Stimulated activated CD4-positive, alpha-beta T cell treated with anti-CD3 and anti-CD28 coated beads, Interleukin-12 subunit alpha, Interleukin-12 subunit beta, amount 100 ng/mL, for 48 hours (primary cell): ENCODE measurements around the gene EHBP1.
"Not testable (repeated sequence)": the region's sequence is repeated elsewhere in the genome, so short reads cannot be mapped to it uniquely, and the experiment has no call there.

Experiments used
- DNase-seq, 3 donors: peaks; one replicate each; pipeline ENCODE4 v3.0.0-alpha.2; 2020; ENCODE audit warnings: low read depth in 2 of 3, low spot score in 1 of 3

The EHBP1 gene

DNA sequence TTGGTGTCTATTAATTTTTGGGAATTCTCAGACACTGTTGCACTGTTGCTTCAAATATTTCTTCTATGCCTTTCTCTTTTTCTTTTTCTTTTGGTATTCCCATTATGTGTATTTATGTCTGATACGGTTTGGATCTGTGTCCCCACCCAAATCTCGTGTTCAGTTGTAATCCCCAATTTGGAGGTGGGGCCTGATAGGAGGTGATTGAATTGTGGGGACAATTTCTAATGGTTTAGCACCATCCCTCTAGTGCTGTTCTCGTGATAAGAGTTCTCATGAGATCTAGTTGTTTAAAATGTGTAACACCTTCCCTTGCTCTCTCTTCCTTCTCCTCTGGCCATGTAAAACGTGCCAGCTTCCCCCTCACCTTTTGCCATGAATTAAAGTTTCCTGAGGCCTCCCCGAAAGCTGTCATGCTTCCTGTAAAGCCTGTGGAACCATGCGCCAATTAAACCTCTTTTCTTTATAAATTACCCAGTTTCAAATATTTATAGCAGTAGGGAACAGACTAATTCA, 26.8 kb downstream of the EHBP1 start:
- no peak for DNase-seq

DNA sequence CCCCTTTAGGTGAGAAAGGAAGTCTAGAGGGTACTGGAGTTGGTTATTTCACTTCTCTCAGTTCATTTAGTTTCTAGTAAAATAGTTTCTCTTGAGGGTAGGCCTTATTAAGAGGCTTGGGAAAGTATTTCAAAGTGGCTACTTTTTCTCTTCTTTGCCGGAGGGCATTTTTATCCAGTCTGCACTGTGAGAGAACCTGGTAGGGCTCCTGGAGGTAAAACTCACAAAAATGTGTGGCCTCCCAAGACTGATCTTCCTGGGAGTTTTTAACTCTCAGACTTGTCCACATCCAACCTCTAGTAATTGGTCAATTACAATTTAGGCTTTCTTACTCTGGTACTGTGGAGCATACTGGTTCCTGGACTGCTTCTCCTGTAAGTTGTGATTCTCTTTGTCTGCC, 28.0 kb downstream of the EHBP1 start:
- DNase-seq, result no peak

DNA sequence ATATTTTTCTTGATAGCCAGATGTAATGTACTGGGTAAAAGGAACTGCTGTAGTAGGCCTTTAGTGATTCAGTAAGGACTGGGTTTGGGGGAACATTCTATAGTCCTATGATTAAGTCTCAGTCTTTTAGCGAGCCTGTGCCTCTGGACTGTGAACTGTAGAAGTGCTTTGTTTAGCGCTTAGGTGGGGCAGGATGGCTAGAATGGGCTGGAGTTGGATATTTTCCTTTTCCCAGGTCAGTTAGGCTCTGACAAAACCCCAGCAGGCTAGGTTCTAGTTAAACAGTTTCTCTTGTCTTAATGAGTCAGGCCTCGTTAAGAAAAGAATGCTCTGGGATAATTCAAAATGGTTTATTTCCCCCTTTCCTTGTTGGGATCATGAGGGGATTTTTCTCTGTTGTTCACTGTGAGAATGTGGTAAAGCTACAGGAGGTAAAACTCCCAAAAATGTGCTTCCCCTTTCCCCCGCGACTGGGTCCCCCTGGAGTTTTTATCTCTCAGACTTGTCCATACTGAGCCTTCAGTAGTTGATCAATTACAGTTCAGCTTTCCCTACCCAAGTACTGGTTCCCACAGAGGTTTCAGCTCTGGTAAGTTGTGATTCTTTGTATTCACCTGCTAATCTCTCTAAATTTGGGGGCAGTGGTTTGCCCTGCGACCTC, 31.5 kb downstream of the EHBP1 start:
- no peak for DNase-seq

DNA sequence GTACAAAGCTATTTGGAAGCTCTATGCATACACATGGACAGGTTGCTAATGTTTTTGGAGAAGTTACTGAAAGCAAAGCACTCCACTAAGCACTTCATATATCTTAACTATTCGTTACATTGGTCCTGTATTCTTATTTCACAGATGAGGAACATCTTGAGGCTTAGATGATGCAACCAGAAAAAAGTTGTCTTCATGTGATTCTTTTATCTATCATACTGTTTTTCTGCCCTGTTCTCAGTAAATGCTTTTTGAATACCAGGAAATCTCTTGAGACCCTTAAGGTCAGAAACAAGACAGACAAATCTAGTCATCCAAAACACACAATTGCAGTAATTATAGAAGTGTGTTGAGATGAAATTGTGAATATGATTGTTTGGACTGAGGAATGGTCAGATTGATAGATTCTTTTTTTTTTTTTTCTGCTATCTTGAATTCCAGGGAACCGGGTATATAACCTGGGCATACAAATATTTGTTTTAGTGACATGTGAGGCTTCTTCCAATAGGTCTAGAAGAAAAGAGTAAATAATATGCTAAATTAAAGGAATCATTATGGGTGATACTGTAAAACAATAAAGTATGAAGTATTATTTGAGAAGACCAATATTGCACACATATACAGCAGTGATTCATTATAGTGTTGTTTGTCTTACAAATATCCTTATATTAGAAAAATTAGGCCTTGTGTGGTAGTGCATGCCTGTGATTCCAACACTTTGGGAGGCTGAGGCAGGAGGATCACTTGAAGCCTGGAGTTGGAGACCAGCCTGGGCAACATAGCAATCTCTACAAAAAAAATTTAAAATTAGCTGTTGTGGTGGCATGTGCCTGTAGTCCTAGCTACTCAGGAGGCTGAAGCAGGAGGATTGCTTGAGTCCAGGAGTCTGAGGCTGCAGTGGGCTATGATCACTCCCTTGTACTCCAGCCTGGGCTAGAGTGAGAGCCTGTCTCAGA, 33.7 kb downstream of the EHBP1 start:
- DNase-seq, result no peak

DNA sequence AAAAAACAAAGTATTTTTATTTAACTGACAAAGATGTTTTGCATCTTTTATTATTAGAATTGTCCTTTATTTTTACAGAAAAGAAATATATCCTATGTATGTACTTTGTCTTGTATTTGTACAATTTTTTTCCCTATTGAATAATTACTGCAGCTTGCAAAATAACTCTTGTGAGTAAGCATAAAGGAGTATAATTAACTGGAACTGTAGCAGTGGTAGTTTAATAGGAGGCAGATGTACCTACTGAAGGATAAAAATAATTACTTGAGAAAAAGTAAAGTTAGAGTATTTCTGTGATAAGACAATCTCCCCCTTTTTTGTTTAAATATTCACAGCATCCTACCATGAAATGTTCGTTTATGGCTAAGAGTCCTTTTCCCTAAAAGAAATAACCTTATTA, 34.7 kb downstream of the EHBP1 start:
- no peak for DNase-seq

DNA sequence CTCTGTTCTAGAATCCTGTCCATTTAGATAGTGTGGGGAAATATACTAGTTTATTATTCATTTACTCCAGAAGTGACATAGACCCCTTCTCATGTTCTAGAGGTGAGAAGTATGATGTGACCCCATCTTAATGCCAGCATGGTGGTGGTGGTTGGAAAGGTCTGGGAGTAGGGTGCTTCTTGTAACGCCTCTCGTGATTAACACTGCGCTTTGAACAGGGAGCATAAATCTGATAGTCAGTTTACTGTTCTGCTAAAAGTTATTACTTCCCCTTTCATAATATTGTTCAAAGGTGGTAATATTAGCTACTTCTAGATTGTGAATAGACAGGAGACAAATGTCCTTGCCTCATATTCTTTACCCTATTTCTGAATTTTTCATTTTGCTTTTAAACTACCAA, 35.6 kb downstream of the EHBP1 start:
- DNase-seq, result no peak

DNA sequence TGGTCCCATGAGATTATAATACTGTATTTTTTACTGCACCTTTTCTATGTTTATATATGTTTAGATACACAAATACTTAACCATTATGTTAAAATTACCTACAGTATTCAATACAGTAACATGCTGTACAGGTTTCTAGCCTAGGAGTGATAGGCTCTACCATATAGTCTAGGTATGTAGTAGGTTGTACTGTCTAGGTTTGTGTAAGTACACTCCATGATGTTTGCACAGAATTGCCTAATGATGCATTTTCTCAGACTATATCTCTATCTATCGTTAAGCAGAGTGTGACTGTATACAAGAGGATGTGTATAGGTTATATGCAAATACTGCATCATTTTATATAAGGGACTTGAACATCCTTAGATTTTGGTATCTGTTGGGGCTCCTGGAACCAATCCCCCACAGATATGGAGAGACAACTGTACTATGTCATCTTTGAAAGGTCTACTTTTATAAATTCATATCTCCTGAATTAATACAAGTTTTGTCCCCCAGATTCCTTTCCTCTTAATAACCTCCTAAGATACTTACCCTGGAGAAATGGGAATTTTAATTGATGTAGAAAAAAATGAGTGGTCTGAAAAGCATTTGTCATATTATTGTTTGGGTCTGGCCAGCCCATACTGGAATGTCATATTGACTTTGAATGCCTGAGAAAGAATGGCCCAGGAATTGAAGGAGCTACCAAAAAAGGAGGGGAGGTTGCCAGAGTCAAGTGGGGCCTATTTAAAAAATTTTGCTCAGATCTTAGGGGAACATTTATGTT, 36.6 kb downstream of the EHBP1 start:
- no peak for DNase-seq

DNA sequence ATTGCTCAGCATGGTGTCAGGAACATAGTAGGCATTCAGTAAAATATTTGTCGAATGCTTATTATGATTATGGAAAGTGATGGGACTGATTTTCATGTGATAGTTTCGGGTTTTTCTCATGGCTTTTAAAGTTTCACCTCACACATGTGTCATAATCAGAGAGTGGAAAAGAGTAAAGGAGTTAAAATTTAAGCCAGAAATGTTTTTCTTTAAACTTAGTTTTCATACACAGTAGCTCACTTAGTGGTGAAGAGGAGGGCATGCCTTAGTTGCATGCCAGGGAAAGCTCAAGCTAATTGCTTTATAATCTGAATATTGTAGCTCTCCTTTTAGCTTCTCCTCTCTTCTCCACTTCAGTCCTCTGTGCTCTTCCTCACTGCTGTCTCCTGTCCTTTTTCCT, 38.0 kb downstream of the EHBP1 start:
- DNase-seq, result no peak

DNA sequence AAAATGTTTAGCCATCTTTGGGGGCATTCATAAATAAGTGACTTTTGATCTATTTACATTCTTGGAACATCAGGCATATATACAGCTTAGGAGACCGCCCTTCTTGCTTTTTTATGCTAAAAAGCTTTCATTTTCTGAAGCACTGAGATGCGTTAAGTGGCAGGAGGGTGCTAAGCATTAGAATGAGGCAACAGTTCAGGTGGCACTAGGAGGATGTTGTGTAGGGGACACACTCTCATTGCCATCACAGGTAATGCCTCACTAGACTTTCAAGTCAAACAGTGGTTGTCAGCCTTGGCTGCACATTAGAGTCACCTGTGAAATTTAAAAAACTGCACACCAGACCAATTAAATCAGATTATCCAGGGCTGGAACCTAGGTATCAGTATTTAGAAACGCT, 39.1 kb downstream of the EHBP1 start:
- DNase-seq, result no peak

DNA sequence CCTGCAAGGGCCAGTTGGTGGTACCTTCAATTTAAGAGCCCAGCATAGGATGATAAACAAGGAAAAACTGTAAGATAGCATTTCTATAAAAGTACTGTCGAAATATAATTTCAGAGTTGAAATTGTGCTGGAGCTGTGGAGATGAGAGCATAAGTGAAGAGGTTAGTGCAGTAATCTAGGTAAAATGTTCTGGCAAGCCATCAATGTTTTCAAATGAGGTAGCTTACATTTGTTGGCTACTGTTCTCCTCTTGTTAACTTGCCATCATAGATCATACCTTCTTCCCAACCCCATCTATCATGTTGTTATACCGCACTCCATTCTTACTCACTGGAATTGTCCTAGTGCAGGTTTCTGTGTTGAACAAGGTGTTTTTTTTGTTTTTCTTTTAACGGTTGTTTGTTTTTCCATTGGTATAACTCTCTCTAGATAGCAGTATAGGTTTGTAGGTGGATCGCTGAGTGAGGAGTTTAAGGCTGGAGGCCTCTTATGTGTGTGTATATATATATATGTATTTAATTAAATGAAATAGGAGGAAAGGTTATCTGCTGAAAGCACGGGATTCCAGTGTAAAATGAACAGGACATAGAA, 40.5 kb downstream of the EHBP1 start:
- no peak for DNase-seq

DNA sequence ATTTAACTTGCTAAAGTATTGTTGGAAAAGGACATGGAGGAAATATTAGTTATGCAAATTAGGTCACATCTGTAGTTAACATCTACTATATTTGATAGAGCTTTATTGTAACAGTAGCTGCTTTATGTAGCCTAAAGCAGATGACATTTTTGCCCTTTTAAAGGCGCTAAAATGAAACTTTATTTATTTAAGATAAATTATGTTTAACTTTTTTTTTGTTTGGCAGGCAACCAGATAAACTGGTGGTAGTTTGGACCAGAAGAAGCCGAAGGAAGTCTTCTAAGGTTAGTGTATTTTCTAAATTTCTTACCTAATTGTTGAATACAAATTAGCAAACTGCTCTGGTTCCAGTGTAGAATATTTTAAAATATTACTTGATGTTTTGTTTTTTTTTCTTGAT, 41.7 kb downstream of the EHBP1 start:
- DNase-seq, result no peak

DNA sequence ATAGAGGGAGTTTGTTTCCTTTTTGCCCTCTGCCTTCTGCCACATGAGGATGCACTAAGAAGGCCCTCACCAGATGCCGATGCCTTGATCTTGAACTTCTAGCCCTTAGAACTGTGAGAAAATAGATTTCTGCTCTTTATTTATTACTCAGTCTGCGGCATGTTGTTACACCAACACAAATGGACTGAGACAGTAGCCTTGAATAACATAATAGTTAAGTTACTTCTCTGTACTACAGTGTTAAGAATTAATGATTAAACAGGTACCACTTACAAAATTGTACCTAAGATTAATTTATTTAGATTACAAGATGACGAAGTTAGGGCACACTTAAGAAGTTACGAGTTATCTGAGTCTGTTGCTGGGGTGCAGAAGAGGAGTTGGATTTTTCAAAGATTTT, 42.4 kb downstream of the EHBP1 start:
- no peak for DNase-seq

DNA sequence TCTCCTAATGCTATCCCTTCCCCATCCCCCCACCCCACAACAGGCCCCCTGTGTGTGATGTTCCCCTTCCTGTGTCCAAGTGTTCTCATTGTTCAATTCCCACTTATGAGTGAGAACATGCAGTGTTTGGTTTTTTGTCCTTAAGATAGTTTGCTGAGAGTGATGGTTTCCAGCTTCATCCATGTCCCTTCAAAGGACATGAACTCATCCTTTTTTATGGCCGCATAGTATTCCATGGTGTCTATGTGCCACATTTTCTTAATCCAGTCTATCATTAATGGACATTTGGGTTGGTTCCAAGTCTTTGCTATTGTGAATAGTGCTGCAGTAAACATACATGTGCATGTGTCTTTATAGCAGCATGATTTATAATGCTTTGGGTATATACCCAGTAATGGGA, 43.6 kb downstream of the EHBP1 start:
- not testable (repeated sequence) for DNase-seq

DNA sequence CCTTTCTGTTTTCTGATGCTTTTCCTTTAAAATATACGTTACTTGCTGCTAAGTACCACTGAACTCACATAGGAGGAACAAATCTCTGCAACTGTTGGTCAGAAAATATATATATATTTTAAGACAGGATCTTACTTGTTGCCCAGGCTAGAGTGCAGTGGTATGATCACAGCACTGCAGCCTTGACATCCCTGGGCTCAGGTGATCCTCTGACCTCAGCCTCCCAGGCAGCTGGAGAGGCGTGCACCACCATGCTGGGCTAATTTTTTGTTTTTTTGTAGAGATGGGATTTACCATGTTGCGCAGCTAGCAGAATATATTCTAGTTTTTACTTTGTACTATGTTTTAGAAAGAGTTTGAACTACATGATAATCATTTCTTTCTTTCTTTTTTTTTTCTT, 51.5 kb downstream of the EHBP1 start:
- DNase-seq, result no peak

DNA sequence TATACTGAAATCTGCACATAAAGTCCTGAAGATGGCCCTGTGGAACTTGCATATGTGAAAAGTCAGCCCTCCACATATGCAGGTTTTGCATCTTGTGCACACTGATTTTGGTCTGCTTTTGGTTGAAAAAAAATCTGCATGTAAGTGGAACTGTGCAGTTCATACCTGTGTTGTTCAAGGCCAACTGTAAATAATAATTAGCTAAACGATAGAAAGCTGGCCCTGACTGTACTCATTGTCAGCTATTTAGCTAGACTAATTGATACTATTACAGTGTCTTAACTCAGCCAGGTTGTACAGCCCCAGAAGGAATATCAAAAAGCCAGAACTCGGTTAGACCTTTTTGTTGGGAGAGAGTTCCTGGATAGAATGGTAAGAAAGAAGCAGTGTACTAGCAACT, 54.5 kb downstream of the EHBP1 start:
- DNase-seq, result no peak

DNA sequence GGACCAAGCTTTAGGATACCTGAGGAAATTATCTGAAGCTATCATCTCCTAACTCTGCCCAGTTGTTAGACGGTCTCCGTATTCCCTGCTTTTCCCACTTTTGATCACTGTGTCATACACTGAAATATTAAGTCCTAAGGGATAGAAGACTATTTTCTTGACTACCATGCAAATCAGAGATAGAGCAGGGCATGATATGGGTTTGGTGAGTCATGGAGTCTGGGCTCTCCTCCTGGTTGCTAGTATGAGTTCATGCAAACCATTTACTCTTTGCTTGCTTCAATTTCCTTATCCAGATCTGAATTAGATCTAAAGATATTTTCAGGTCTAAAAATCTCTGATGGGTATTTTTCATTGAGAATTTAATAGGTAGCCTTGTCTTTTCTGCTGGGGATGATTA, 55.0 kb downstream of the EHBP1 start:
- no peak for DNase-seq

DNA sequence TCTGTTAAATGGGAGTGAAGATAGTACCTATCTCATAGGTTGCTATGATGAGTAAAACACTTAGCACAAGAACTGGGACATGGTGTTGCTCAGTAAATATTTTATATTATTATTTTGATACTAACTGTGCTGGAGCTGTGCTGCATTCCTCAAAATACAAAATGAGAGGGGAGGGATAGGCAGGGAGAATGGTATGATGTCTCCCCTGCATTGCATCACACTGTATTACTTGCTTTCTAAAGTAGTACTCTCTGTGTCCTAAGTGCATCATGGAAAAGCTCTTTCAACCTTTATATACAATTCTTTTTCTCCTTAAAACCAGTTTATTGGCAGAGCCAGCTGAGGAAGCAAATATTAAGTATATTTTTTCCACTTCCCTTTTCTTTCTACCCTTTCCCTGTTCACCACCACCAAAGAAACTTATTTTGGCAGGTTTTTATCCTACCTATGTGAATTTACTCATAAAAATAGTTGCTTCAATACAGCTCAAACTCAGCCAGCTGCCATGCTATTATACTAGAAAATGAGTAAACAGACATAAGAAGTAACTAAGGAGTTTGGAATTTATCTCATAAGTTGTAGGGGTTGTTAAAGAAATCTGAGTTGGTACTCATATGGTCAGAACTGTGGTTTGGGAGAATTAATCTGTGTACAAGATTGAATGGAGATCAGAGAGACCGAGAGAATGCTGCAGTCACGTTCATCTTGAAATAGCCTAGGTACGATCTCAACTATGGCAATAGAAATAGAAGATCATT, 60.3 kb downstream of the EHBP1 start:
- DNase-seq, result no peak

DNA sequence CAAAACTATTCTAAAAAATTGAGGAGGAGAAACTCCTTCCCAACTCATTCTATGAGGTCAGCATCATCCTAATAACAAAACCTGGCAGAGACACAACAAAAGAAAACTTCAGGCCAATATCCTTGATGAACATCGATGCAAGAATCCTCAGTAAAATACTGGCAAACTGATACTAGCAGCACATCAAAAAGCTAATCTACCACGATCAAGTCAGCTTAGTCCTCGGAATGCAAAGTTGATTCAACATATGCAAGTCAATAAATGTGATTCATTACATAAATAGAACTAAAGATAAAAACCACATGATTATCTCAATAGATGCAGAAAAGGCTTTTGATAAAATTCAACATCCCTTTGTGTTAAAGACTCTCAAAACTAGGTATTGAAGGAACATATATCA, 63.1 kb downstream of the EHBP1 start:
- no peak for DNase-seq

DNA sequence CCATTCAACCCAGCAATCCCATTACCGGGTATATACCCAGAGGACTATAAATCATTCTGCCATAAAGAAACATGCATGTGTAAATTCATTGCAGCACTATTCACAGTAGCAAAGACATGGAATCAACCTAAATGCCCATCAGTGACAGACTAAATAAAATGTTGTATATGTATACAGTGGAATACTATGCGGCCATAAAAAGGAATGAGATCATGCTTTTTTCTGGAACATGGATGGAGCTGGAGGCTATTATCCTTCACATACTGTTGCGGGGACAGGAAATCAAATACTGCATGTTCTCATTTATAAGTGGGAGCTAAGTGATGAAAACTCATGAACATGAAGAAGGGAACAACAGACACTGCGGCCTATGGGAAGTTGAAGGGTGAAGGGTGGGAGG, 65.1 kb downstream of the EHBP1 start:
- DNase-seq, result no peak

DNA sequence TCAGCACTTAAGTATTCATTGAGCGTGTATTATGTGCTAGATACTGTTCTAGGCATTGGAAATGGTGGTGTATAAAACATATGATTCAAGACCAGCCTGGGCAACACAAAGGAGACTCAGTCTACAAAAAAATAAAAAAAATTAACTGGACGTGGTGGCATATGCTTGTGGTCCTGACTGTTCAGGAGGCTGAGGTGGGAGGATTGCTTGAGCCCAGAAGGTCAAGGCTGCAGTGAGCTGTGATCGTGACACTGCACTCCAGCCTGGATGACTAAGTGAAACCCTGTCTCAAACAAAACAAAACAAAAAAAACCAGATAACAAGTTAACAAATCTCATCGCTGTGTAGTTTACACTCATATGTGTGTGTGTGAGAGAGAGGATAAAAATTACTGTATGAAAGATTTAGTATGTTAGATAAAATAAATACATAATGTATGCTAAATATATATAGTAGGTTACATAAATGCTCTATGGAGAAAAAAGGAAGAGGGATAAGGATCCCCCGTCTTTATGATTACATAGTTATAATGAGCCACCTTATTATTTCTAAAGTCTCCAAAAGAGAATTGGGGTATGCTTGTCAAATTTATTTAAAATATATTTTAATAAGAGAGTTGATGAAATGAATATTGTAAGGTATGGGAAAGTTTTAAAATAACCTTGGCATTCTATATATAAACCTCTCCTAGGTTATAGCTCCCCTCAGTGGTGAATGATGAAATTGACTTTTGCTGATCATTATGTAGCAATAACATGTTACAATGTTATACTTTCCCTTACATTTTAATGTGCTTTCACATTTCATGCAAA, 69.2 kb downstream of the EHBP1 start:
- peak in 1 of 3 donors; percentile 38 for DNase-seq
